Stimulated activated effector memory CD8-positive, alpha-beta T cell treated with anti-CD3 and anti-CD28 coated beads, Interleukin-12 subunit alpha, Interleukin-12 subunit beta, amount 100 ng/mL, for 72 hours (primary cell): ENCODE data around the gene KCNJ18.
"Not testable (repeated sequence)": the region's sequence is repeated elsewhere in the genome, so short reads cannot be mapped to it uniquely, and the experiment has no call there.

Source experiments
- ATAC-seq: fragments of 150-1000 bp; cut with Tn5 transposase; 2 replicates; pipeline ENCODE4 v1.10.0; 2021
- DNase-seq, 2 donors: peaks; one replicate each; pipeline ENCODE4 v3.0.0; 2021 to 2022; ENCODE audit warnings: low spot score in 2 of 2
- H3K27ac Mint-ChIP-seq: one replicate; pipeline ENCODE4 v1.8.0; 2022; ENCODE audit warnings: mild to moderate bottlenecking, mixed read lengths
- H3K36me3 Mint-ChIP-seq: one replicate; pipeline ENCODE4 v1.8.0; 2022; ENCODE audit warnings: mild to moderate bottlenecking, mixed read lengths
- H3K4me1 Mint-ChIP-seq: one replicate; pipeline ENCODE4 v1.8.0; 2022; ENCODE audit warnings: mixed read lengths
- H3K4me3 Mint-ChIP-seq: one replicate; pipeline ENCODE4 v1.8.0; 2022; ENCODE audit warnings: mild to moderate bottlenecking, mixed read lengths
- H3K9me3 Mint-ChIP-seq: one replicate; pipeline ENCODE4 v1.8.0; 2022; ENCODE audit warnings: mixed read lengths

The KCNJ18 gene

DNA sequence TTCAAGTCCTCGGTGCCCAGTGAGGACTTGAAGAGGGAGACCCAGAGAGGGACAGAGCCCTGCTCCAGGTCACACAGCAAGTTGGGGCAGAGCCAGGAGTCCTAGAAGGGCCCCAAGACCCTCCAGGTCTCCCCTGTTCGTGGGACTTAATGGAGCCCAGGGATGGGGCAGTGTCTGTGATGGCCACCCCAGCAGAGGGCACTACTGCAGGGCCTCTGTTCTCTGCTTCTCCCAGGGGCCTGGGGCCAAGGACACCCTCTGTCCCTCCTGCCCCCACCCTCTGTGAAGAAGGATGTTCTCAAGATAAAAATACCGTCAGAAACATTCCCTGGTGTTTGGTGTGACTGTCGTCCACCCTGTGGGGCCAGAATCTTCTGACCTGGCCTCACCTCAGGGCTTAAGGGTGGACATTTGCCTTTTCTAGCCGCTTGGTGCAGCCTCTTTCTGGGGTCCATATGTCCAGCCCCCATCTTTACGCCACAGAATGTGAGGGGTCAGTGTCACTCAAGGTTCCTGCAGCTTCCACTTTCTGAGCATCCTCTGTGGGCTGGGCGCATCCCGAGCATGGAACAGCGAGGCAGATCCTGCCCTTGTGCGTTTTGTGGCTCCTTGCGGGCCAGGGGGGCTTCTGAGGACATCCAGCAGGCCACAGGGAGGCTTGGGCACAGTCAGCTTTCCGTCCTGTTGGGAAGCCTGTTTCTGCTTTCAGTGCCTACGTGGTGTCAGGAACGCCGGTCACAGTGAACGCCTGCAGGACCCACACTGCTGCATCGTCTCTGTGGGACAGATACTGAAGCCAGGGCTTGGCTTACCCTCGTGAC is at the start of gene KCNJ18:
KCNJ18 (plus strand) TSS at position 641 of the 821 bp plus-strand sequence. CDS start 10,264 bp downstream, outside the sequence.
- not testable (repeated sequence) for H3K9me3 Mint-ChIP-seq, H3K4me3 Mint-ChIP-seq, H3K36me3 Mint-ChIP-seq, DNase-seq, H3K27ac Mint-ChIP-seq, H3K4me1 Mint-ChIP-seq, ATAC-seq

DNA sequence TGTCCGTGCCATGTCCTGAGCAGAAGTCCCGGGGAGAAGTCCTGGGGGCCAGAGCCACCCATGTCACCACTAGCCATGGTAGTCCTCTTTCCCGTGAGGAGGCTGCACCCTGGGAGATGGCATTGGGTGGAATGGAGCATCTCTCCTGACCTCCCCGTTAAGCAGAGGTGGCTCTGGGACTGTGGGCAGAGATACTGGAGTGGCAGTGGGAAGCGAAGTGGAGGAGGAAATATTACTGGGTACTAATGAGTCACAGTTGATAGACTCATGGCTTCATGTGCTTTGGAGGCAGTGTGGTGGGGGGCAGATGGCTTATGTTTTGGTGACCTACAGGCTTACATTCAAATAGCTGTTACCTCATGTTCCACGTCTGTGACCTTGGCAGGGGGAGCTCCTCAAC is 44.2 kb upstream of the KCNJ18 start:
- H3K9me3 Mint-ChIP-seq, ATAC-seq, H3K27ac Mint-ChIP-seq, H3K36me3 Mint-ChIP-seq, H3K4me1 Mint-ChIP-seq, H3K4me3 Mint-ChIP-seq, DNase-seq: not testable (repeated sequence)

DNA sequence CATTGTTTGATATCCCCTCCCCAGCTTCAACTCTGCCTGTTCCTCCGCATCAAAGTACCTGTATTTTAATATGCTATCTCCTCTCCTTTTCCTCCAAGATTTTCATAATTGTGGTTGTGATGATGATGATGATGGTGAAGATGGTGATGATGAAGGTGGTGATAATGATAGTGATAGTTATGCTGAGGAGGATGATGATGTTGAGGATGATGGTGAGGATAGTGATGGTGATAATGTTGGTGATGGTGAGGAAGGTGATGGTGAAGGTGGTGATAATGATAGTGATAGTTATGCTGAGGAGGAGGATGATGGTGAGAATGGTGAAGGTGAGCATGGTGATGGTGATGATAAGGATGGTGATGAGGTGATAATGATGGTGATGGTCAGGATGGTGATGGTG is 42.3 kb upstream of the KCNJ18 start:
- not testable (repeated sequence) for DNase-seq, H3K4me3 Mint-ChIP-seq, H3K27ac Mint-ChIP-seq, H3K36me3 Mint-ChIP-seq, H3K9me3 Mint-ChIP-seq, H3K4me1 Mint-ChIP-seq, ATAC-seq

DNA sequence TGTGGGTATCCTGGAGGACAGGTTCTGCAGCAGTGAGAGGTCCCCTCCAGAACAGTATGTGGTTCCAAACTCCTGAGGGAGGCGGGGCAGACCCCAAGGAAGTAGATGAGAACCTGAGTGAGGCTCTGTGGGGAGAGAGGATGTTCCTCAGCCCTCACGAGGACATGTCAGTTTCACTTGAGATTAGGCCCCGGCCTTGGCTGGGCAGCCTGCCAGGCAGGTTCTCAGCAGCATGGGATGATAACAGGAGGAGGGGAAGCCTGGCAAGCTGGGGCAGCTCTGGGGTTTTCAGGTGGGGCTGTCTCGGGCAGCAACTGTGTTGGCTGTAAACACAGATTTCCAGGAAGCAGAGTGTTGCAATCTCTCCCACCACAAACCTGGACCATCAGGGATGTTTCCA is 40.3 kb upstream of the KCNJ18 start:
- H3K27ac Mint-ChIP-seq, H3K4me3 Mint-ChIP-seq, H3K9me3 Mint-ChIP-seq, ATAC-seq, H3K4me1 Mint-ChIP-seq, H3K36me3 Mint-ChIP-seq, DNase-seq: not testable (repeated sequence)

DNA sequence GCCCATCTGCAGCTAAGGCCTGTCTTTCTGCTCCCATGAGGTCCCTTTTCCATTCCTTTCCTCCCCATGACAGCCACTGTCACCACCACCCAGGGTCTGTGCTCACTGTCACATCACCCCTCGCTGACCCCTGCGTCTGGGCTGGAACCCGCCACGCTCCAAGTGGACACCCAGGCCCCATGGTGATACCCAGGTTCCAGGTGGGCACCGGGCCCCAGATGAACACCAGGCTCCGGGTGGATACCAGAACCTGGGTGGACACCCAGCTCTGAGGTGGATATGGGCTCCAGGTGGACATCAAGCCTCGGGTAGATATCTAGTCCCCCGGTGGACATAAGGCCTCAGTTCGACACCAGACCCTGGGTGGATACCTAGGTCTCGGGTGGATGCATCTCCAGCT is 39.1 kb upstream of the KCNJ18 start:
- H3K4me1 Mint-ChIP-seq, ATAC-seq, DNase-seq, H3K9me3 Mint-ChIP-seq, H3K4me3 Mint-ChIP-seq, H3K27ac Mint-ChIP-seq, H3K36me3 Mint-ChIP-seq: not testable (repeated sequence)

DNA sequence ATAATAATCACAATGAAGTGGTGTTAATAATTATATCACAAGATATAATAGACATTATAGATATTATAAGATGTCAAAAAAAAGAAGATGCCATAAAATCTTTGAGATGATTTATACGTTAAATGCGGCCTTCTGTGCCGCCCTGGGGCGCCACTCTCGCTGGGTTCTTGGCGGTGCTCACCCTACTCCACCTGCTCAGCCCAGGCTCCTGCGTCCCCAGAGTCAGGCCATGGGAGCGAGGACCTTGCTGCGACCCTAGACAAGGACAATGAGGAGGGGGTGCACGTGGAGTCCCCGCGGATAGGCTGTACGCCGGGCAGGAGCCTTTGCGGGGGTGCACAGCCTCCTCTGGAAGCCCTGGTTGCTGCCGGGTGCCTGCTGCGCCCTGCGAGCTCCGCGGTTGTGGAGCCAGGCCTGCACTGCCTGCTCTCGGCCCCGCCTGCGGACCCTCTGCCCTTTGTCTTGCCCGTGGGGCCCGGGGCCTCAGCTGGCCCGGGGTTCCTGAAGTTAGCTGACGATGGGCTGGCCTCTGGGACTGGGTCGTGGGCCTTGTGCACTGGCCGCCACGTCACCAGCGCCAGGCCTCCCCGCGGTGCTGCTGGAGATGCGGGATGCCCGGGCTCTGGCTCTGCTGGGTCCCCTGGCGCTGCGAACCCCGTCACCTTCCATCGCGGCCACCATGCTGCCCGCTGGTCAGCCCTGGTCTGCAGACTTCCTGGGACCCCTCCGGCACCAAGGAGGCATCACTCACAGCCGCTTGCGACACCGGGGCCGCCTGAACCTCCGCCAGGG is 35.6 kb upstream of the KCNJ18 start:
- H3K9me3 Mint-ChIP-seq, H3K4me1 Mint-ChIP-seq, ATAC-seq, DNase-seq, H3K4me3 Mint-ChIP-seq, H3K27ac Mint-ChIP-seq, H3K36me3 Mint-ChIP-seq: not testable (repeated sequence)

DNA sequence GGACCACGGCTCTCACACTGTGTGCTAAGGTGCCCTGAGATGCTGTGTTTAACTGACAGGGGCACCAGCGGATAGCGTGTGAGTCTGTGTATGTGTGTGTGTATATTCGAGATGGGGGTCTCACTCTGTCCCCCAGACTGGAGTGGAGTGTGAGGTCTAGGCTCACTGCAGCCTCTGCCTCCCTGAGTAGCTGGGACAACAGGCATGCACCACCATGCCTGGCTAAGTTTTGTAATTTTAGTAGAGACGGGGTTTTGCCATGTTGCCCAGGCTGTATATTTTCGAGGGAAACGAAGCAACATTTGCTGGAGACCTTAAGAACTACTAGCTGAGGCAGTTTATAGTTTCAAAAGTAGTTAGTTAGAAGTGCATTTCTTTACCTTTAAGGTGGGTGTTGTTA is 32.7 kb upstream of the KCNJ18 start:
- H3K27ac Mint-ChIP-seq, H3K36me3 Mint-ChIP-seq, ATAC-seq, H3K9me3 Mint-ChIP-seq, H3K4me3 Mint-ChIP-seq, H3K4me1 Mint-ChIP-seq: not testable (repeated sequence)
- DNase-seq, result peak in 1 of 2 donors; percentile 18

DNA sequence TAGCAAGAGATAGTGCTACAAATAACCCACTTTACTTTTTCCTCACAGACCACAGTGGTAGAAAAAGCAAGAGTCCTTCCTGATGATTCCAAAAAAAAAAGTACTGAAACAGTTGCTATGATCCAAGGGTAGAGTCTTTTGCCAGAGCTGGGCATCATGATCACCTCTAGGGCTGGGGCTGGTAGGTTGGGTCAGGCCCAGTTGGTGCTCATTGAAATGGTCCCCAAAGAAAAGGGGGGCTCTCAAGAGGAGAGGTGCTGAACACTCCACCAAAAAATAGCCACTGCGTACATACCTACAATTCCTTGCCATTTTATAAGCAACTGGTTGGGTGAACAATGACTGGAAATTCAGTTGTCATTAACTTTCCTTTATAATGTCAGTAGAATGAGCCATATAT is 30.9 kb upstream of the KCNJ18 start:
- not testable (repeated sequence) for ATAC-seq, H3K4me3 Mint-ChIP-seq

DNA sequence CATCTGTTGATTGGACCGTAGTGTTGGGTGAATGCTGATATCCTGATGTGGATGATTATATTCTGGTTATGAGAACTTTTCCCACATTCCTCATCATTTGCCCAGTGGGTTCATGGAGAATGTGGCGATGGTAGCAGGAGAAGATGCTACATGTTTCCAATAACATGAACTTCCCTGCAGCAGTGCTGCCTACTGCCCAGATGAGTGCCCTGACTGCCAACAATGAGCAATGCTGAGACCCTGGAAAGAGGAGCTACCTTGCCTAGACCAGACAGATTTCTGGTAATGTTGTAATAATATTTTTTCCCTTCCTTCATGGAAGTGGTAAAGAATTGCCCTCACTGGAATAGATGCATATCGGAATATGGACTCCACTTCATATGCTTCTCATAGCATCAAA is 29.2 kb upstream of the KCNJ18 start:
- not testable (repeated sequence) for ATAC-seq

More for the DNA sequence above, 30.9 kb upstream of the KCNJ18 start:
- not testable (repeated sequence) for H3K27ac Mint-ChIP-seq, H3K9me3 Mint-ChIP-seq, H3K36me3 Mint-ChIP-seq, H3K4me1 Mint-ChIP-seq
- DNase-seq, result peak in 1 of 2 donors; percentile 39

DNA sequence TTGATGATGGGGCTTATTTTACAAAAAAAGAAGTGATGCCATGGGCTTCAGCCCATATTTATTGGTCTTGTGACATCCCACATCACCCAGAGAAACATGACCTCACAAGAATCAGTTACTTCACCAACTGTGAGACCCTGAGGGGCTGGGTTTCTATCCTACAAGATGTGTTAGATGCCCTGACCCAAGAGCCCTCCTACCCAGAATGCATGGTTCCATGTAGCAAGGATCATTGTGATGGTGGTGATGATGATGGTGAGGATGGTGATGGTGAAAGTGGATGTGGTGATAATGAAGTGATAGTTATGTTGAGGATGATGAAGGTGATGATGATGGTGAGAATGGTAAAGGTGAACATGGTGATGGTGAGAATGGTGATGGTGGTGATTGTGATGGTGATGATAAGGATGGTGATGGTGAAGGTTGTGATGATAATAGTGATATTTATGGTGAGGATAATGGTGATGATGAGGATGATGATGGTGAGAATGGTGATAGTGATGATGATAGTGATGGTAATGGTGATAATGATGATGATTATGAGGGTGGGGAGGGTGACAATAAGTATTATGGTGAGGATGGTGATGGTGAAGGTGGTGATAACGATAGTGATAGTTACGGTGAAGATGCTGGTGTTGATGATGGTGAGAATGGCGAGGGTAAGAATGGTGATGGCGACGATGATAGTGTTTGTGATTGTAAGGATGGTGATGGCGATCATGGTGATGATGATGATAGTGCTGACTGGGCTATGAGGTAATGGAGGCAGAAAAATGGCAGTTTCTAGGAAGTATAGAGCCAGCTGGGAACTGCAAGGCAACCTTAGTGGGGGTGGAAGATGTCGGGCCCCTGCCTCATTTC is 28.5 kb upstream of the KCNJ18 start:
- ATAC-seq, result peak; percentile 59
- H3K4me3 Mint-ChIP-seq, result not testable (repeated sequence)

More for the DNA sequence above, 29.2 kb upstream of the KCNJ18 start:
- H3K4me3 Mint-ChIP-seq, H3K36me3 Mint-ChIP-seq, H3K4me1 Mint-ChIP-seq, H3K27ac Mint-ChIP-seq: not testable (repeated sequence)
- H3K9me3 Mint-ChIP-seq, result peaks cover 10% of the 10 kb centered on the region
- DNase-seq, result peak in 1 of 2 donors; percentile 30

DNA sequence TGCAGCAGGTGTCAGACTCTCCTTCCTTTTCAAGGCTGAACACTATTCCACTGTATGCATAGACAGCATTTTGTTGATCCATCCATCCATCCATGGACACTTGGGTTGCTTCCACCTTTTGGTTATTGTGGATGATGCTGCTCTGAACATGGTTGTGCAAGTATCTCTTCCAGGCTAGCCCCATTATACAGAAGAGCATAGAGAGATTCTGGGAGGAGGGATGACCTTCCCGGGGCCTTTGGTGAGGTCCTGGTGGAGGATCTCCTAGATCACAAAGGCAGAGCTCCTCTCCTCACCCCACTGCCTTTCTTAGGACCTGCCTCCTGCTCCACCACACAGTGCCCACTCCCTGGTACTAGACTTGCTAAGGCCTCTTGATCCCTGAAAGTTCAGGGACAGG is 27.2 kb upstream of the KCNJ18 start:
- not testable (repeated sequence) for H3K27ac Mint-ChIP-seq, H3K4me1 Mint-ChIP-seq

More for the DNA sequence above, 28.5 kb upstream of the KCNJ18 start:
- peak in 1 of 2 donors; percentile 17 for DNase-seq
- not testable (repeated sequence) for H3K36me3 Mint-ChIP-seq, H3K27ac Mint-ChIP-seq, H3K4me1 Mint-ChIP-seq
- peaks cover 10% of the 10 kb centered on the region for H3K9me3 Mint-ChIP-seq

DNA sequence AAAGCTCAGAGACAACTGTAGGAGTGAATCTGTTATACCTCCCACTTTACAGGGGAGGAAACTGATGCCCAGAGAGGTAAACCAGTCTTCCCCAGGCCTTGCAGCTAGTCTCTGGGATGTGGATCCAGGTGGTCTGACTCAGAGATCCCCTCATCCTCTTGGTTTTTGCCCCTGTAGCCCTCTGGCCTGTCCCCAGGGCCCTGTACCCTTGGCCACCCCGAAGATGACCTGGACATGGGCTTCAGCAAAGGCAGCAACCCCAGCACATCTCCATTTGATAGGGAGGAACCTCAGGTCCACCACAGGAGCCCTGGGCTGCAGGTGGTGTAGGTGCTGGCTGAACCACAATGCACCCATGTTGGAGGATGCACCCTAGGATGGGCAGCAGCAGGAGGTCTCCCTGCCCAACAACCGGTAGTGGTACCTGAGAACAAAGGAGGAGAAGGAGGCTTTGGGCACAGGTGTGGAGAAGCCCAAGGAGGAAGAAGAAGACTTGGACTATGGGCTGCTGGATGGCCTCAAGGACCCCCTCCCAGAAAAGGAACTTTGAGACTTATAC is 26.3 kb upstream of the KCNJ18 start:
- H3K4me3 Mint-ChIP-seq, H3K27ac Mint-ChIP-seq, H3K36me3 Mint-ChIP-seq, H3K4me1 Mint-ChIP-seq, DNase-seq, ATAC-seq: not testable (repeated sequence)
- H3K9me3 Mint-ChIP-seq, result peaks cover 10% of the 10 kb centered on the region

More for the DNA sequence above, 27.2 kb upstream of the KCNJ18 start:
- H3K36me3 Mint-ChIP-seq, H3K4me3 Mint-ChIP-seq, ATAC-seq, DNase-seq: not testable (repeated sequence)
- peaks cover 10% of the 10 kb centered on the region for H3K9me3 Mint-ChIP-seq

DNA sequence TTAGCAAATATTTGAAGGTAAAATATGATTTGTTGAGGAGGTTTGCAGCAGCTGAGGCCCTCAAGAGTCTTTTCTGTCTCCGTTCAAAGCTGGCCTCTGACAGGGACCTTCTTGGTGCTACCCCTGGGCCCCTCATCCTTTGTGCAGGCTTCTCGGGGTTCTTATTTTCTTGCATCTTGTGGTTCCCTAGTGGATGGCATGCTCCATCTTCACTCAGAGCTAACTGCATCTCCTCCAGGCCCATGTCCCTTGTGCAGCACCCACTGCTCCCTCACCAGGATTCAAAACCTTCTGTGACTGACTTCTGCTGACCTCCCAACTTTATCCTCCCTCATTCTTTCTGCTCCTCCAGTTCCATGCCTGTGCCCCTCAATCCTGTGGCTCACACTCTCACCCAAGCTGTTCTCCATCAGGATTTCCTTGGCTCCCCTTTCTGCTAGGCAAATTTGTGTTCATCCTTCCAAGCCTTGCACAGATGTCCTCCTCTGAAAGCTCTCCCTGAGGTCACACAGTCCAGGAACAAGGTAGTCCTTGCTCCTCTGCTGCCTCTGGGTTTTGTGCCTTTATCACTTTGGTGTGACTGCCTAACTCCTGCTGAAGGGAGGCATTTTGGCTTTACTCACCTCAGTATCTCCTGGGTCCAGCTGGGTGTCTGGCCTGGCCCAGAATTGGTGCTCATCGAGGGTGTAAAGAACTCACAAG is 25.5 kb upstream of the KCNJ18 start:
- H3K4me1 Mint-ChIP-seq, H3K36me3 Mint-ChIP-seq, ATAC-seq, H3K4me3 Mint-ChIP-seq, DNase-seq, H3K27ac Mint-ChIP-seq: not testable (repeated sequence)
- H3K9me3 Mint-ChIP-seq, result peaks cover 10% of the 10 kb centered on the region

DNA sequence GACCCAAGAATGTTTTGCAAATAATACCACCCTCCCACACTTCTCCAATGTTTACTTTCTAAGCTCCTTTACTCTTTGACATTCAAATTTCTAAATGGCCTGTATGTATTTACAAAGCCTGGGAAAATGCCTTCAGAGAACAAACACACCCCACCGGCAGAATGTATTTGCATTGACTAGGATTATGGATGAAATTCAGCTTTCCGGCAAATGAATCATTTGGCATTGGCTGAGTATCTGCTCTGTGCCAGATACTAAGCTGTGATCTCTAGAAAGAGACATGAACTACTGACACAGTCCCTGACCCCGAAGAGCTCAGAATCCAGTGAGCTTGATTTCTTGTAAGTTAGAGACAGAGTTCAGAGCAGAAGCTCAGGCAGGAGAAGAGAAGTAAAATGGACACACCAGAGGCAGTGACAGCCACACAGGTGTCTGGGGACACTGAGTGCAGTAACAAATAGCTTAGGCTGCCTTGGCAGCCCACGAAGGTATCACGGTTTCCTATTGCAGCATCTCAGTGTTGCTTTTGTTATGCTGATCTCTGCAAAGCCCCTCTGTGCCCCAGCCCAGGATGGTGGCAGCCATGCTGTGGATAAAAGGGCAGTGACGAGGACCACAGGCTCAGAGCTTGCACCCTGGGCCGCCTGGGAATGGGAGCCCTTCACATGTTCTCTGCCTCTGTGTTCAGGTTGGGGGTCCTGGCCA is 24.8 kb upstream of the KCNJ18 start:
- H3K36me3 Mint-ChIP-seq, DNase-seq, ATAC-seq, H3K27ac Mint-ChIP-seq, H3K4me1 Mint-ChIP-seq, H3K4me3 Mint-ChIP-seq: not testable (repeated sequence)
- peaks cover 10% of the 10 kb centered on the region for H3K9me3 Mint-ChIP-seq
